ENCODE data around the gene PSMD1.

PSMD1 gene

GRCh38 chr2:231036131-231036530, 20.5 kb upstream of the PSMD1 start:
- H3K27ac ChIP-seq (ENCODE audit: low read length), result no peak overlapping the region
- H3K27me3 ChIP-seq (ENCODE audit: control insufficient read depth in 1 of 2, insufficient read depth in 2 of 2, low read length in 2 of 2), result peaks cover 32 to 36% of the 10 kb centered on the region in 2 donors
- peaks cover 2% of the 10 kb centered on the region for H3K4me1 ChIP-seq (ENCODE audit: control insufficient read depth, insufficient read depth, low read length)
- no peak overlapping the region for H3K9ac ChIP-seq (ENCODE audit: low read length in 2 of 2)
- H3K9me3 ChIP-seq (ENCODE audit: control insufficient read depth in 2 of 2, low read length in 2 of 2), result no peaks in the 10 kb centered on the region
- no peak overlapping the region for H3K4me3 ChIP-seq (ENCODE audit: low read length in 2 of 2)
- H3K36me3 ChIP-seq (ENCODE audit: control insufficient read depth in 2 of 2, insufficient read depth in 2 of 2, low read length in 2 of 2), result no peaks in the 10 kb centered on the region

GRCh38 chr2:231036578-231037106, 20.0 kb upstream of the PSMD1 start:
- Histone ChIP-seq H3K4me3 (ENCODE audit: low read length in 2 of 2) (no peak overlapping the region), H3K27me3 (ENCODE audit: control insufficient read depth in 1 of 2, insufficient read depth in 2 of 2, low read length in 2 of 2) (peaks cover 32 to 35% of the 10 kb centered on the region in 2 donors), H3K4me1 (ENCODE audit: control insufficient read depth, insufficient read depth, low read length) (peaks cover 2% of the 10 kb centered on the region), H3K36me3 (ENCODE audit: control insufficient read depth in 2 of 2, insufficient read depth in 2 of 2, low read length in 2 of 2) (no peaks in the 10 kb centered on the region), H3K9me3 (ENCODE audit: control insufficient read depth in 2 of 2, low read length in 2 of 2) (no peaks in the 10 kb centered on the region), H3K9ac (ENCODE audit: low read length in 2 of 2) (no peak overlapping the region), H3K27ac (ENCODE audit: low read length) (no peak overlapping the region)

GRCh38 chr2:231037202-231037730, 19.4 kb upstream of the PSMD1 start, which contains the start of gene C2orf72:
Gene C2orf72, plus strand, starts transcription at chr2:231037523. Its CDS starts 43 bp downstream, at chr2:231037566.
- Histone ChIP-seq H3K27ac (ENCODE audit: low read length) (no peak within 1 kb of the TSS), H3K4me3 (ENCODE audit: low read length in 2 of 2) (peak within 1 kb of the TSS in 1 of 2 donors; percentile 49), H3K27me3 (ENCODE audit: control insufficient read depth in 1 of 2, insufficient read depth in 2 of 2, low read length in 2 of 2) (peaks cover 35 to 38% of the 10 kb centered on the region in 2 donors), H3K4me1 (ENCODE audit: control insufficient read depth, insufficient read depth, low read length) (peaks cover 2% of the 10 kb centered on the region), H3K9me3 (ENCODE audit: control insufficient read depth in 2 of 2, low read length in 2 of 2) (no peaks in the 10 kb centered on the region), H3K36me3 (ENCODE audit: control insufficient read depth in 2 of 2, insufficient read depth in 2 of 2, low read length in 2 of 2) (no peaks in the 10 kb centered on the region), H3K9ac (ENCODE audit: low read length in 2 of 2) (no peak within 1 kb of the TSS)

- peaks cover 2% of the 10 kb centered on the region for H3K4me1 ChIP-seq (ENCODE audit: control insufficient read depth, insufficient read depth, low read length)
- H3K27ac ChIP-seq (ENCODE audit: low read length), result no peak overlapping the region
- no peaks in the 10 kb centered on the region for H3K36me3 ChIP-seq (ENCODE audit: control insufficient read depth in 2 of 2, insufficient read depth in 2 of 2, low read length in 2 of 2)
- H3K4me3 ChIP-seq (ENCODE audit: low read length in 2 of 2), result peak overlapping the region in 1 of 2 donors; percentile 49
- H3K27me3 ChIP-seq (ENCODE audit: control insufficient read depth in 1 of 2, insufficient read depth in 2 of 2, low read length in 2 of 2), result peaks cover 37% of the 10 kb centered on the region in 2 donors
- no peaks in the 10 kb centered on the region for H3K9me3 ChIP-seq (ENCODE audit: control insufficient read depth in 2 of 2, low read length in 2 of 2)
- H3K9ac ChIP-seq (ENCODE audit: low read length in 2 of 2), result no peak overlapping the region
Measured at GRCh38 chr2:231037731-231038482, 18.8 kb upstream of the PSMD1 start.

- H3K36me3 ChIP-seq (ENCODE audit: control insufficient read depth in 2 of 2, insufficient read depth in 2 of 2, low read length in 2 of 2), result no peaks in the 10 kb centered on the region
- peaks cover 2% of the 10 kb centered on the region for H3K4me1 ChIP-seq (ENCODE audit: control insufficient read depth, insufficient read depth, low read length)
- H3K9me3 ChIP-seq (ENCODE audit: control insufficient read depth in 2 of 2, low read length in 2 of 2), result no peaks in the 10 kb centered on the region
- H3K27me3 ChIP-seq (ENCODE audit: control insufficient read depth in 1 of 2, insufficient read depth in 2 of 2, low read length in 2 of 2), result peaks cover 32 to 34% of the 10 kb centered on the region in 2 donors
- H3K4me3 ChIP-seq (ENCODE audit: low read length in 2 of 2), result no peak overlapping the region
- no peak overlapping the region for H3K27ac ChIP-seq (ENCODE audit: low read length)
- H3K9ac ChIP-seq (ENCODE audit: low read length in 2 of 2), result no peak overlapping the region
Measured at GRCh38 chr2:231038483-231039293, 18.0 kb upstream of the PSMD1 start.

GRCh38 chr2:231039294-231039664, 17.4 kb upstream of the PSMD1 start:
- Histone ChIP-seq H3K4me3 (ENCODE audit: low read length in 2 of 2) (no peak overlapping the region), H3K27me3 (ENCODE audit: control insufficient read depth in 1 of 2, insufficient read depth in 2 of 2, low read length in 2 of 2) (peaks cover 32 to 34% of the 10 kb centered on the region in 2 donors), H3K9ac (ENCODE audit: low read length in 2 of 2) (no peak overlapping the region), H3K9me3 (ENCODE audit: control insufficient read depth in 2 of 2, low read length in 2 of 2) (no peaks in the 10 kb centered on the region), H3K4me1 (ENCODE audit: control insufficient read depth, insufficient read depth, low read length) (peaks cover 2% of the 10 kb centered on the region), H3K27ac (ENCODE audit: low read length) (no peak overlapping the region), H3K36me3 (ENCODE audit: control insufficient read depth in 2 of 2, insufficient read depth in 2 of 2, low read length in 2 of 2) (no peaks in the 10 kb centered on the region)

GRCh38 chr2:231039821-231040364, 16.8 kb upstream of the PSMD1 start:
- Histone ChIP-seq H3K9me3 (ENCODE audit: control insufficient read depth in 2 of 2, low read length in 2 of 2) (no peaks in the 10 kb centered on the region), H3K27ac (ENCODE audit: low read length) (no peak overlapping the region), H3K9ac (ENCODE audit: low read length in 2 of 2) (no peak overlapping the region), H3K27me3 (ENCODE audit: control insufficient read depth in 1 of 2, insufficient read depth in 2 of 2, low read length in 2 of 2) (peaks cover 32 to 34% of the 10 kb centered on the region in 2 donors), H3K4me1 (ENCODE audit: control insufficient read depth, insufficient read depth, low read length) (peaks cover 2% of the 10 kb centered on the region), H3K4me3 (ENCODE audit: low read length in 2 of 2) (no peak overlapping the region), H3K36me3 (ENCODE audit: control insufficient read depth in 2 of 2, insufficient read depth in 2 of 2, low read length in 2 of 2) (no peaks in the 10 kb centered on the region)

GRCh38 chr2:231041061-231041689, 15.5 kb upstream of the PSMD1 start:
- peaks cover 2% of the 10 kb centered on the region for H3K4me1 ChIP-seq (ENCODE audit: control insufficient read depth, insufficient read depth, low read length)
- H3K4me3 ChIP-seq (ENCODE audit: low read length in 2 of 2), result no peak overlapping the region
- H3K27me3 ChIP-seq (ENCODE audit: control insufficient read depth in 1 of 2, insufficient read depth in 2 of 2, low read length in 2 of 2), result peaks cover 25 to 29% of the 10 kb centered on the region in 2 donors
- no peak overlapping the region for H3K27ac ChIP-seq (ENCODE audit: low read length)
- H3K9me3 ChIP-seq (ENCODE audit: control insufficient read depth in 2 of 2, low read length in 2 of 2), result no peaks in the 10 kb centered on the region
- no peak overlapping the region for H3K9ac ChIP-seq (ENCODE audit: low read length in 2 of 2)
- H3K36me3 ChIP-seq (ENCODE audit: control insufficient read depth in 2 of 2, insufficient read depth in 2 of 2, low read length in 2 of 2), result no peaks in the 10 kb centered on the region

- no peaks in the 10 kb centered on the region for H3K4me1 ChIP-seq (ENCODE audit: control insufficient read depth, insufficient read depth, low read length)
- no peak overlapping the region for H3K9ac ChIP-seq (ENCODE audit: low read length in 2 of 2)
- H3K36me3 ChIP-seq (ENCODE audit: control insufficient read depth in 2 of 2, insufficient read depth in 2 of 2, low read length in 2 of 2), result no peaks in the 10 kb centered on the region
Measured at GRCh38 chr2:231043796-231044195, 12.9 kb upstream of the PSMD1 start.

GRCh38 chr2:231046916-231047273, 9.8 kb upstream of the PSMD1 start:
- Histone ChIP-seq H3K27ac (ENCODE audit: low read length) (no peak overlapping the region), H3K9me3 (ENCODE audit: control insufficient read depth in 2 of 2, low read length in 2 of 2) (no peaks in the 10 kb centered on the region), H3K9ac (ENCODE audit: low read length in 2 of 2) (no peak overlapping the region)

More at GRCh38 chr2:231043796-231044195, 12.9 kb upstream of the PSMD1 start:
- Histone ChIP-seq H3K27ac (ENCODE audit: low read length) (no peak overlapping the region), H3K27me3 (ENCODE audit: control insufficient read depth in 1 of 2, insufficient read depth in 2 of 2, low read length in 2 of 2) (peaks cover 14 to 19% of the 10 kb centered on the region in 2 donors), H3K4me3 (ENCODE audit: low read length in 2 of 2) (no peak overlapping the region), H3K9me3 (ENCODE audit: control insufficient read depth in 2 of 2, low read length in 2 of 2) (no peaks in the 10 kb centered on the region)

More at GRCh38 chr2:231046916-231047273, 9.8 kb upstream of the PSMD1 start:
- Histone ChIP-seq H3K4me3 (ENCODE audit: low read length in 2 of 2) (no peak overlapping the region), H3K36me3 (ENCODE audit: control insufficient read depth in 2 of 2, insufficient read depth in 2 of 2, low read length in 2 of 2) (no peaks in the 10 kb centered on the region), H3K27me3 (ENCODE audit: control insufficient read depth in 1 of 2, insufficient read depth in 2 of 2, low read length in 2 of 2) (peaks cover 7 to 10% of the 10 kb centered on the region in 2 donors), H3K4me1 (ENCODE audit: control insufficient read depth, insufficient read depth, low read length) (no peaks in the 10 kb centered on the region)

All from stomach smooth muscle (tissue), 2 donors.